ENCODE data around the gene BDKRB2. TPM values are rescaled to one million over a fixed set of nuclear protein-coding genes. Genes with fewer than 3 reads are reported as not detected.

Gene BDKRB2
- total and polyA plus RNA-seq, 2 experiments from 2014 or later: 4.4 to 5.9 TPM

DNA sequence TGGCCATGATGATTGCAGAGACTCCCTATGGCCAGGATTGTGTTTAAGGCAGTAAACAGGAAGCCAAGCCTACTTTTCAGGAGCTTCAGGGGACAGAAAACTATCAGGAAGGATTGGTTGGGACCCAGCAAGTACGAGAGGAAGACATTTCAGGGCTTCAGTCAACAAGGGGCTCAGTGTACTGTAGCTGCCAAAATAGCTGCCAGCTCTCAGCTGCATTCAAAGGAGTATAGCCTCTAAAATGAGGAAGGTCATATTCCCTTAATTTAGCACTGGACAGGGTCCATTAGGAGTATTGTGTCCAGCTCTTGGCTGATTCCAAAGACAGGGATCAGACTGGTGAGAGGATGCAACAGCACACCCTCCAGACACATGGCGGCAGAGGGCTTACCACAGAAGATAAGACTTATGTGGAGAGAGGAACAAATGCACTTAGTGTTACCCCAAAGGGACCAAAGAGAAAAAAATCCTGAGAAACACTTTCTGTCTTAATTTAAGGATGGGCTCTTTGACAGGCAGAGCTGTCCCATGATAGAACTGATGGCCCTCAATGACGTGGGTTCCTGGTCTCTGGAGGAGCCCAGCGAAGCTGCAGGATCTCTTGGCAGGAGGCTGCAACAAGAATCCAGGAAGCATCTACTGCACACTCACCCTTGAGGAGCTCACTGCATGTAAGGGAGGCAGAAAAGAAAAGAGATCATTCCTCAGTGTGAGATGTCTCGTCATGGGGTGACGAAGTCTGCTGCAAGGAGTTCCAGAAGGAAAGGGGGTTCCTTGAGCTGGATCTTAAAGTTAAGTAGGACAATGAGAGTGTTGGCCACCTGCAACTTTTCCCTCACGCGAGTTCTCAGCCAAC is 66.2 kb downstream of the BDKRB2 start:
- peak overlapping the region; percentile 49 for H3K27ac ChIP-seq

DNA sequence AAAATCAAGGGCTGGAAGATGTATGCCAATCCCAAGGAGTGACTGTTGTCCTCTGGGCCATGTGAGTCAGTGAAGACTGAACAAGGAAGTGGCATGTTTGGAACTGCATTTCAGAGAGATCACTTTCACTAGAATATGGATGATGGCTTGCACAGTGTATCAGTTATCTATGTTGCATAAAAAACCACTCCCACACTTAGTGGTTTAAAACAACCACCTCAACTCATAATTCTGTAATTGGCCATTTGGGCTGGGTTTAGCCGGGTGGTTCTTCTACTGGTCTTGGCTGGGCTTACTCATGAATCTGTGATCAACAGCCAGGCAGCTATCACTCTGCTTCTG is 66.8 kb downstream of the BDKRB2 start:
- Histone ChIP-seq H3K4me1 (ENCODE audit: insufficient read depth) (peaks cover 38% of the 10 kb centered on the region), H2AFZ (no peak overlapping the region), H4K20me1 (ENCODE audit: insufficient read depth, poor library complexity, severe bottlenecking) (no peaks in the 10 kb centered on the region), H3K4me3 (no peak overlapping the region), H3K9me2 (replicated peaks; ENCODE audit: insufficient read depth) (no peaks in the 10 kb centered on the region), H3K79me2 (no peaks in the 10 kb centered on the region), H3K9me3 (ENCODE audit: low read depth) (no peaks in the 10 kb centered on the region), H3K36me3 (replicated peaks; ENCODE audit: insufficient read depth, low read depth) (no peaks in the 10 kb centered on the region), H3K4me2 (no peak overlapping the region), H3K27me3 (no peaks in the 10 kb centered on the region), H3K27ac (no peak overlapping the region)
- 89% methylated on average over 1 of the region's 1 CpG for WGBS (ENCODE audit: low lambda C conversion rate, missing lambda C conversion rate)
- no peak for DNase-seq (ENCODE audit: low spot score)
- TF ChIP-seq EZH2 (IDR thresholded peaks at IDR 0.05; ENCODE audit: borderline replicate concordance) (no peak), EZH2phosphoT487 (IDR thresholded peaks at IDR 0.05; ENCODE audit: low read depth, severe bottlenecking, unreplicated experiment) (no peak)
- TF ChIP-seq, protein P1, sequence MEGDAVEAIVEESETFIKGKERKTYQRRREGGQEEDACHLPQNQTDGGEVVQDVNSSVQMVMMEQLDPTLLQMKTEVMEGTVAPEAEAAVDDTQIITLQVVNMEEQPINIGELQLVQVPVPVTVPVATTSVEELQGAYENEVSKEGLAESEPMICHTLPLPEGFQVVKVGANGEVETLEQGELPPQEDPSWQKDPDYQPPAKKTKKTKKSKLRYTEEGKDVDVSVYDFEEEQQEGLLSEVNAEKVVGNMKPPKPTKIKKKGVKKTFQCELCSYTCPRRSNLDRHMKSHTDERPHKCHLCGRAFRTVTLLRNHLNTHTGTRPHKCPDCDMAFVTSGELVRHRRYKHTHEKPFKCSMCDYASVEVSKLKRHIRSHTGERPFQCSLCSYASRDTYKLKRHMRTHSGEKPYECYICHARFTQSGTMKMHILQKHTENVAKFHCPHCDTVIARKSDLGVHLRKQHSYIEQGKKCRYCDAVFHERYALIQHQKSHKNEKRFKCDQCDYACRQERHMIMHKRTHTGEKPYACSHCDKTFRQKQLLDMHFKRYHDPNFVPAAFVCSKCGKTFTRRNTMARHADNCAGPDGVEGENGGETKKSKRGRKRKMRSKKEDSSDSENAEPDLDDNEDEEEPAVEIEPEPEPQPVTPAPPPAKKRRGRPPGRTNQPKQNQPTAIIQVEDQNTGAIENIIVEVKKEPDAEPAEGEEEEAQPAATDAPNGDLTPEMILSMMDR (IDR thresholded peaks at IDR 0.05; ENCODE audit: poor library complexity): no peak

More for the DNA sequence above, 66.2 kb downstream of the BDKRB2 start:
- 89% methylated on average over 8 of the region's 8 CpGs for WGBS (ENCODE audit: low lambda C conversion rate, missing lambda C conversion rate)
- TF ChIP-seq, protein P1 (IDR thresholded peaks at IDR 0.05; ENCODE audit: poor library complexity): no peak
- TF ChIP-seq EZH2 (IDR thresholded peaks at IDR 0.05; ENCODE audit: borderline replicate concordance): no peak
- no peak for TF ChIP-seq EZH2phosphoT487 (IDR thresholded peaks at IDR 0.05; ENCODE audit: low read depth, severe bottlenecking, unreplicated experiment)
- Histone ChIP-seq H3K9me2 (replicated peaks; ENCODE audit: insufficient read depth) (no peaks in the 10 kb centered on the region), H3K4me1 (ENCODE audit: insufficient read depth) (peaks cover 38% of the 10 kb centered on the region), H3K79me2 (no peaks in the 10 kb centered on the region), H3K27me3 (no peaks in the 10 kb centered on the region), H3K9me3 (ENCODE audit: low read depth) (no peaks in the 10 kb centered on the region), H3K4me2 (no peak overlapping the region), H2AFZ (no peak overlapping the region), H3K4me3 (no peak overlapping the region), H3K36me3 (replicated peaks; ENCODE audit: insufficient read depth, low read depth) (no peaks in the 10 kb centered on the region), H4K20me1 (ENCODE audit: insufficient read depth, poor library complexity, severe bottlenecking) (no peaks in the 10 kb centered on the region)
- DNase-seq (ENCODE audit: low spot score): no peak

DNA sequence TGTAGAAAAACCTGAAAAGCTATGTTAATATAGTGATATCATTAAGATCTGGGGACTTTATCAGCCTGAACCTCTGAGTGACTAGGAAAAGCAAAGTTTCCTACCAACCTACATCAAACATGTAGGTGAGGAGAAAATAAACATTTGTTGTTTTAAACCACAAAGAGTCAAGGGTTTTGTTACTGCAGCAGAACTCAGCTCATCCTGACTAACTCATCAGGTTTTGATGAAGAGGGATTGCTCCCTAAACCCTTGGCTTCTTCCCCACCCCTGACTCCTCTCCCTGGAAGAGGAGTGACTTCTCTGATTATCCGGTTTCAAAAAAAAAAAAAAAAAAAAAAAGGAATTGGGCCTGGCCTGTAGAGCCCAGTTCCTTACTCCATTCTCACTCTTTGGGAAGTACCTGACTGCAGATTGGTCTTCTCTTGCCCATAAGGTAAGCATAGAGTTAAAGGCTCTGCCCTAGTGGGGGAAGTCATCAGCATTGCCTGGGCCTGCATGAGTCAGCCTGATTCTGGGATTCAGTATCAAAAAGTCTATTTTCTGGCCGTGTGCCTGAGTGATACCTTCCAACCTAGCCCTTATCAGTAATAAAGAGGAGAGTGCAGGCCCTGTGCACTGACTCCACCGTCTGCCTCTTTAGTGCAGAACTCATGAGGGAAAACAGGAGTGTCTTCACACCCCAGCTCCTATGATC is 68.3 kb downstream of the BDKRB2 start:
- Histone ChIP-seq H4K20me1 (ENCODE audit: insufficient read depth, poor library complexity, severe bottlenecking) (no peaks in the 10 kb centered on the region), H3K4me3 (no peak overlapping the region), H3K9me2 (replicated peaks; ENCODE audit: insufficient read depth) (no peaks in the 10 kb centered on the region), H3K9me3 (ENCODE audit: low read depth) (no peaks in the 10 kb centered on the region), H3K27ac (peak overlapping the region; percentile 14), H3K79me2 (no peaks in the 10 kb centered on the region), H2AFZ (no peak overlapping the region), H3K4me1 (ENCODE audit: insufficient read depth) (peaks cover 26% of the 10 kb centered on the region), H3K27me3 (no peaks in the 10 kb centered on the region), H3K4me2 (no peak overlapping the region), H3K36me3 (replicated peaks; ENCODE audit: insufficient read depth, low read depth) (no peaks in the 10 kb centered on the region)
- no peak for TF ChIP-seq EZH2 (IDR thresholded peaks at IDR 0.05; ENCODE audit: borderline replicate concordance)
- no peak for TF ChIP-seq EZH2phosphoT487 (IDR thresholded peaks at IDR 0.05; ENCODE audit: low read depth, severe bottlenecking, unreplicated experiment)
- TF ChIP-seq, protein P1 (IDR thresholded peaks at IDR 0.05; ENCODE audit: poor library complexity): no peak
- DNase-seq (ENCODE audit: low spot score): no peak
- WGBS (ENCODE audit: low lambda C conversion rate, missing lambda C conversion rate): 31% methylated on average over 3 of the region's 3 CpGs
